HCT116 (cell line): Measurements from ENCODE around the gene PTBP3.

Source experiments
- EZH2 ChIP-seq: fragments of 200-600 bp; sonication (generic); IDR thresholded peaks from 2 replicates; pipeline ENCODE4 v1.6.1; 2017; ENCODE audit warnings: antibody characterized with exemption, mixed run types
- POLR2AphosphoS5 ChIP-seq: IDR thresholded peaks from 2 replicates; pipeline ENCODE4 v1.6.1; 2011; ENCODE audit warnings: mild to moderate bottlenecking, low read depth, low read length, moderate library complexity

- no peak for TF ChIP-seq POLR2AphosphoS5
- no peak for TF ChIP-seq EZH2
These were observed 144.5 kb downstream of the PTBP3 start for GRCh38 chr9:112188884-112189283.
